Endothelial cell (in vitro differentiated cells): ENCODE results near the gene S100A16. TPM values are rescaled to one million over a fixed set of nuclear protein-coding genes. Genes with fewer than 3 reads are reported as not detected.
"Not testable (repeated sequence)": the region's sequence is repeated elsewhere in the genome, so short reads cannot be mapped to it uniquely, and the experiment has no call there.

ENCODE experiments used
- DNase-seq: peaks from one replicate; pipeline ENCODE4 v3.0.0; 2021; ENCODE audit warnings: low spot score
- H3K27ac Mint-ChIP-seq: one replicate; pipeline ENCODE4 v1.8.0; 2021; ENCODE audit warnings: mixed read lengths, inconsistent platforms; ENCODE audit not compliant: unreplicated experiment
- H3K27me3 Mint-ChIP-seq: one replicate; pipeline ENCODE4 v1.8.0; 2021; ENCODE audit warnings: mild to moderate bottlenecking, moderate library complexity, mixed read lengths, inconsistent platforms; ENCODE audit not compliant: unreplicated experiment
- H3K36me3 Mint-ChIP-seq: one replicate; pipeline ENCODE4 v1.8.0; 2021; ENCODE audit warnings: mild to moderate bottlenecking, low read depth, mixed read lengths, inconsistent platforms; ENCODE audit not compliant: unreplicated experiment
- H3K4me1 Mint-ChIP-seq: one replicate; pipeline ENCODE4 v1.8.0; 2021; ENCODE audit warnings: mild to moderate bottlenecking, mixed read lengths, inconsistent platforms; ENCODE audit not compliant: unreplicated experiment
- H3K4me3 Mint-ChIP-seq: one replicate; pipeline ENCODE4 v1.8.0; 2021; ENCODE audit warnings: mild to moderate bottlenecking, mixed read lengths, inconsistent platforms; ENCODE audit not compliant: unreplicated experiment
- H3K9me3 Mint-ChIP-seq: one replicate; pipeline ENCODE4 v1.8.0; 2021; ENCODE audit warnings: mixed read lengths, inconsistent platforms; ENCODE audit not compliant: unreplicated experiment
- total RNA-seq: library from RNA; stranded (reverse); fragmentation: NEBNext Ultra II Directional; extraction: Animal tissue kit (Norgen Biotek cat#: 25700); gene quantifications from one replicate; pipeline ENCODE4 v1.2.1, GENCODE V29; 2021; ENCODE audit not compliant: unreplicated experiment
- TF ChIP-seq, protein P1 (sequence below): fragments of 200-600 bp; sonication (generic); IDR thresholded peaks from one replicate; pipeline ENCODE4 v1.5.0; 2021; ENCODE audit warnings: antibody characterized with exemption; ENCODE audit not compliant: unreplicated experiment

The S100A16 gene
- total RNA-seq, 1 donor from 2014 or later: 363 TPM

GRCh38 chr1:153587314-153587713, 25.6 kb downstream of the S100A16 start:
- H3K36me3 Mint-ChIP-seq: no peaks in the 10 kb centered on the region

GRCh38 chr1:153586347-153586746, 26.6 kb downstream of the S100A16 start:
- DNase-seq: no peak

More at GRCh38 chr1:153587314-153587713, 25.6 kb downstream of the S100A16 start:
- H3K27me3 Mint-ChIP-seq: no peaks in the 10 kb centered on the region
- H3K9me3 Mint-ChIP-seq: no peaks in the 10 kb centered on the region
- H3K4me1 Mint-ChIP-seq: no peaks in the 10 kb centered on the region
- no peak for DNase-seq
- no peak overlapping the region for H3K4me3 Mint-ChIP-seq
- TF ChIP-seq, protein P1, sequence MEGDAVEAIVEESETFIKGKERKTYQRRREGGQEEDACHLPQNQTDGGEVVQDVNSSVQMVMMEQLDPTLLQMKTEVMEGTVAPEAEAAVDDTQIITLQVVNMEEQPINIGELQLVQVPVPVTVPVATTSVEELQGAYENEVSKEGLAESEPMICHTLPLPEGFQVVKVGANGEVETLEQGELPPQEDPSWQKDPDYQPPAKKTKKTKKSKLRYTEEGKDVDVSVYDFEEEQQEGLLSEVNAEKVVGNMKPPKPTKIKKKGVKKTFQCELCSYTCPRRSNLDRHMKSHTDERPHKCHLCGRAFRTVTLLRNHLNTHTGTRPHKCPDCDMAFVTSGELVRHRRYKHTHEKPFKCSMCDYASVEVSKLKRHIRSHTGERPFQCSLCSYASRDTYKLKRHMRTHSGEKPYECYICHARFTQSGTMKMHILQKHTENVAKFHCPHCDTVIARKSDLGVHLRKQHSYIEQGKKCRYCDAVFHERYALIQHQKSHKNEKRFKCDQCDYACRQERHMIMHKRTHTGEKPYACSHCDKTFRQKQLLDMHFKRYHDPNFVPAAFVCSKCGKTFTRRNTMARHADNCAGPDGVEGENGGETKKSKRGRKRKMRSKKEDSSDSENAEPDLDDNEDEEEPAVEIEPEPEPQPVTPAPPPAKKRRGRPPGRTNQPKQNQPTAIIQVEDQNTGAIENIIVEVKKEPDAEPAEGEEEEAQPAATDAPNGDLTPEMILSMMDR: no peak
- H3K27ac Mint-ChIP-seq: no peak overlapping the region

DNA sequence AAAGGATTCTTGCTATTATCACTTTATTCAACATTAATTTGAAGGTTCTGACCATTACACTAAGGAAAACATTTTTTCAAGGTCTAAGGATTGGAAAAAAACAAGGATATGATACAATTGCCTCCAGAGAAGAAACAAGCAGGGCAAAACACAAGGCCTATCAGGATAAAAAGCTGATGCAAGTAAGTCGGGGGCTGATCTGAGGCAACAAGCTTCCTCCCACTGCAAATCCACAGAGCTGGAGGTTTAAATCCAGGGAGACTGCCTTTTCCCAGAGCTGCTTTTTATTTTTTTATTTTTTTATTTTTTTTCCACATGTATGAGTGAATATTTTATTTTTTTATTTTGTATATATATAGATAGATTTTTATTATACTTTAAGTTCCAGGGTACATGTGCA, 27.9 kb downstream of the S100A16 start:
- no peak for DNase-seq
- TF ChIP-seq, protein P1: no peak
- Mint-ChIP-seq H3K27me3 (no peaks in the 10 kb centered on the region), H3K9me3 (no peaks in the 10 kb centered on the region), H3K4me3 (no peak overlapping the region), H3K36me3 (no peaks in the 10 kb centered on the region), H3K4me1 (no peaks in the 10 kb centered on the region), H3K27ac (no peak overlapping the region)

More at GRCh38 chr1:153586347-153586746, 26.6 kb downstream of the S100A16 start:
- TF ChIP-seq, protein P1: no peak
- Mint-ChIP-seq H3K27ac (no peak overlapping the region), H3K4me3 (no peak overlapping the region), H3K9me3 (no peaks in the 10 kb centered on the region), H3K4me1 (no peaks in the 10 kb centered on the region), H3K27me3 (no peaks in the 10 kb centered on the region), H3K36me3 (no peaks in the 10 kb centered on the region)

DNA sequence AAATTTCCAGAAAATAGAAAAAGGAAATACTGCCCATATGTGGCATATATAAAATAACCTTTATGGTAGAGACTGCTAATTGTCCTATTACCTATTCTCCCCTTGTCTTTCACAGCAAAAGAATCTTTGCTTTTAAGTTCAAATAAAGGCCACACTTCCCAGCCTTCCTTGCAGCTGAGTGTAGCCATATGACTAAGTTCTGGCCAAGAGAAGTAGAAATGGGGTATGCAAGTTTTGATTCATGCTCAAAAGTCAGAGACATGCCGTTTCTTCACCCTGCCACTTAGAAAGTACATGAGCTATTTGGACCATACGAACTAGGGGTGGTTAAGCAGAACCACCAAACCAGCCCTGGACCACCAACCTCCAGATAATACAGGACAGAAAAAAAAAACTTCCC, 29.0 kb downstream of the S100A16 start:
- Mint-ChIP-seq H3K4me1 (no peaks in the 10 kb centered on the region), H3K4me3 (no peak overlapping the region), H3K27ac (no peak overlapping the region), H3K36me3 (no peaks in the 10 kb centered on the region), H3K9me3 (no peaks in the 10 kb centered on the region), H3K27me3 (peaks cover 2% of the 10 kb centered on the region)
- DNase-seq: no peak
- TF ChIP-seq, protein P1: no peak

- H3K36me3 Mint-ChIP-seq, H3K27me3 Mint-ChIP-seq, H3K27ac Mint-ChIP-seq, H3K4me1 Mint-ChIP-seq, H3K4me3 Mint-ChIP-seq, DNase-seq, H3K9me3 Mint-ChIP-seq: not testable (repeated sequence)
Observed at GRCh38 chr1:153583514-153583913, 29.4 kb downstream of the S100A16 start.

DNA sequence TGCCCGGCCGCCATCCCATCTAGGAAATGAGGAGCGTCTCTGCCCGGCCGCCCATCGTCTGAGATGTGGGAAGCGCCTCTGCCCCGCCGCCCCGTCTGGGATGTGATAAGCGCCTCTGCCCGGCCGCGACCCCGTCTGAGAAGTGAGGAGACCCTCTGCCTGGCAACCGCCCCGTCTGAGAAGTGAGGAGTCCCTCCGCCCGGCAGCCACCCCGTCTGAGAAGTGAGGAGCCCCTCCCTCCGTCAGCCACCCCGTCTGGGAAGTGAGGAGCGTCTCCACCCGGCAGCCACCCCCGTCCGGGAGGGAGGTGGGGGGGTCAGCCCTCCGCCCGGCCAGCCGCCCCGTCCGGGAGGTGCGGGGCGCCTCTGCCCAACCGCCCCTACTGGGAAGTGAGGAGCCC, 30.1 kb downstream of the S100A16 start:
- H3K4me1 Mint-ChIP-seq, DNase-seq, H3K27me3 Mint-ChIP-seq, H3K36me3 Mint-ChIP-seq, H3K9me3 Mint-ChIP-seq, H3K4me3 Mint-ChIP-seq, H3K27ac Mint-ChIP-seq: not testable (repeated sequence)
